ENCODE results near the gene HOXD9. TPM values are rescaled to one million over a fixed set of nuclear protein-coding genes. Genes with fewer than 3 reads are reported as not detected.

HOXD9 gene
- total and polyA plus RNA-seq, 2 of the 8 experiments (the other 6 are each of a cell fraction or from before 2014, with no cell fraction given), result not detected

- Histone ChIP-seq H3K4me2 (ENCODE audit: insufficient read depth in 1 of 2, low read depth in 2 of 2, low read length in 2 of 2) (peak within 1 kb of the TSS; percentile 18 to 67; a peak in 3 of 4 replicates), H3K79me2 (ENCODE audit: control insufficient read depth in 1 of 2, insufficient read depth in 2 of 2, low read length in 2 of 2) (no peaks in the 10 kb centered on the region), H2AFZ (ENCODE audit: low read length) (no peak within 1 kb of the TSS), H3K79me1 (ENCODE audit: low read depth, low read length) (no peaks in the 10 kb centered on the region), H3K14ac (ENCODE audit: insufficient read length) (no peak within 1 kb of the TSS), H3K18ac (ENCODE audit: extremely low read depth, low read length) (peak within 1 kb of the TSS; percentile 48), H4K5ac (ENCODE audit: insufficient read length, low read depth, low read length) (no peak within 1 kb of the TSS), H3K9ac (replicated peaks in 1 of 4; ENCODE audit: extremely low read depth in 1 of 4, low read depth in 3 of 4, low read length in 3 of 4) (no peak within 1 kb of the TSS), H3K9me3 (ENCODE audit: insufficient read depth in 2 of 2, low read depth in 1 of 2, low read length in 1 of 2) (no peaks in the 10 kb centered on the region), H4K91ac (replicated peaks; ENCODE audit: insufficient read length, low read length) (no peak within 1 kb of the TSS), H2BK5ac (ENCODE audit: low read depth, low read length) (no peak within 1 kb of the TSS), H2BK120ac (replicated peaks; ENCODE audit: low read depth, low read length) (no peak within 1 kb of the TSS), H3K23me2 (ENCODE audit: low read depth, low read length) (0 out of 2 replicates have a peak, but pooled peaks cover 2% of the 10 kb centered on the region), H4K20me1 (replicated peaks in 1 of 2; ENCODE audit: control insufficient read depth in 1 of 2, insufficient read depth in 2 of 2, low read length in 2 of 2) (peaks cover 13 to 46% of the 10 kb centered on the region in 2 experiments), H2BK15ac (ENCODE audit: low read length) (peak within 1 kb of the TSS; percentile 53; the same call in 1 of the 2 replicates), H2BK20ac (ENCODE audit: low read length) (peak within 1 kb of the TSS; percentile 93), H3K56ac (replicated peaks; ENCODE audit: insufficient read length, low read depth, low read length) (no peak within 1 kb of the TSS), H3K27ac (ENCODE audit: low read depth, low read length) (no peak within 1 kb of the TSS), H2BK12ac (ENCODE audit: low read depth, low read length) (peak within 1 kb of the TSS; percentile 94; the same call in 1 of the 2 replicates), H3K23ac (ENCODE audit: insufficient read length) (no peak within 1 kb of the TSS), H3K36me3 (ENCODE audit: control insufficient read depth in 2 of 4, insufficient read depth in 4 of 4, low read length in 3 of 4) (peaks cover 0 to 4% (median 0%) of the 10 kb centered on the region in 4 experiments; a peak in 1 of 8 replicates), H4K8ac (ENCODE audit: extremely low read depth, insufficient read depth, low read length) (peak within 1 kb of the TSS; percentile 80; the same call in 1 of the 2 replicates), H3K27me3 (replicated peaks in 1 of 4; ENCODE audit: control insufficient read depth in 3 of 4, extremely low read depth in 1 of 4, insufficient read depth in 3 of 4, low read length in 3 of 4) (peaks cover 98 to 99% (median 99%) of the 10 kb centered on the region in 4 experiments), H3K4ac (replicated peaks; ENCODE audit: insufficient read length, low read depth, low read length) (no peak within 1 kb of the TSS), H2AK5ac (ENCODE audit: low read depth, low read length) (0 out of 2 replicates have a peak within 1 kb of the TSS, but pooled peaks have one; percentile 92), H3K4me1 (replicated peaks in 1 of 4; ENCODE audit: control insufficient read depth in 3 of 4, insufficient read depth in 4 of 4, low read length in 3 of 4) (peaks cover 0 to 21% (median 10%) of the 10 kb centered on the region in 4 experiments; a peak in 5 of 7 replicates), H3K4me3 (ENCODE audit: extremely low read depth in 1 of 4, insufficient read depth in 2 of 4, low read depth in 3 of 4, low read length in 4 of 4) (peak within 1 kb of the TSS in 2 of 4 experiments; percentile 3 to 41; a peak in 2 of 8 replicates)
- POLR2A ChIA-PET (ENCODE audit: partially characterized antibody), result interaction anchor here (2.5 kb wide), 1 partner anchor 10 kb away, joined by 12 read pairs; no protein-coding TSS in a partner anchor
- no peak for FAIRE-seq
- DNase-seq (ENCODE audit: low read depth in 1 of 2, low spot score in 2 of 2), result peak in 1 of 2 experiments; percentile 78
- CTCF ChIA-PET (ENCODE audit: partially characterized antibody), result interaction anchor here (1.0 to 2.0 kb wide), 4 partner anchors 9 to 26 kb away, joined by 3 to 5 read pairs (median 4); no protein-coding TSS in a partner anchor
- WGBS, 2 experiments (ENCODE audit: extremely low coverage in 1 of 2, insufficient coverage in 1 of 2, insufficient read length in 1 of 2, insufficient replicate concordance in 2 of 2, low coverage in 1 of 2, low lambda C conversion rate in 2 of 2, missing lambda C conversion rate in 1 of 2), result 5% methylated on average over 66 of the region's 85 CpGs; no CpG with 5 or more reads in 1 of the 2 experiments
- no peak for TF ChIP-seq CHD2 (IDR thresholded peaks at IDR 0.05; ENCODE audit: low read length)
- TF ChIP-seq TBP (IDR thresholded peaks at IDR 0.05; ENCODE audit: low read depth, low read length), result no peak
- TF ChIP-seq CEBPB (IDR thresholded peaks at IDR 0.05; ENCODE audit: low read depth, low read length), result peak; percentile 94
- no peak for TF ChIP-seq BCL11A (IDR thresholded peaks at IDR 0.05; ENCODE audit: low read depth in 2 of 2, low read length in 2 of 2)
- TF ChIP-seq RAD21 (IDR thresholded peaks at IDR 0.05 in 1 of 2, conservative IDR thresholded peaks at IDR 0.05 in 1 of 2; ENCODE audit: low read depth in 2 of 2, low read length in 2 of 2), result no peak
- TF ChIP-seq RFX5 (IDR thresholded peaks at IDR 0.05; ENCODE audit: borderline replicate concordance, low read depth, low read length), result no peak
- TF ChIP-seq TAF7 (optimal IDR thresholded peaks at IDR 0.05; ENCODE audit: borderline replicate concordance, low read depth, low read length), result no peak
- peak; percentile 43; the same call in 1 of the 2 replicates for TF ChIP-seq EGR1 (IDR thresholded peaks at IDR 0.05; ENCODE audit: borderline replicate concordance, low read depth, low read length)
- peak; percentile 27; the same call in 1 of the 2 replicates for TF ChIP-seq SP1 (IDR thresholded peaks at IDR 0.05; ENCODE audit: low read depth, low read length)
- peak; percentile 68 for TF ChIP-seq MAX (IDR thresholded peaks at IDR 0.05)
These were observed 15.7 kb upstream of the HOXD9 start, which contains the start of gene HOXD11 for GRCh38 chr2:176106581-176107539. TSS of gene HOXD11 (plus strand) at chr2:176107280. CDS start at chr2:176107356, 76 bp downstream.
